ENCODE results near the gene UTP25. TPM values are rescaled to one million over a fixed set of nuclear protein-coding genes. Genes with fewer than 3 reads are reported as not detected.

The UTP25 gene
- total and polyA plus RNA-seq, 2 donors (not counting 3 experiments of a cell fraction or from before 2014, with no cell fraction given) = 6.6 to 11.7 TPM

GRCh38 chr1:209844695-209845407 is 17.1 kb downstream of the UTP25 start:
- no peak overlapping the region for H3K27ac ChIP-seq (ENCODE audit: insufficient read depth, low read depth, low read length)
- dilution Hi-C loops (cut with MboI; ENCODE audit: extremely low pct_ligation_motif_present, low sequenced_read_pairs) = loop anchor here (25.0 kb wide), 1 partner anchor 517 kb away; no protein-coding TSS in a partner anchor

More at GRCh38 chr1:209844695-209845407, 17.1 kb downstream of the UTP25 start:
- POLR2A ChIA-PET = no interaction called here
- H3K36me3 ChIP-seq (ENCODE audit: control insufficient read depth in 2 of 2, extremely low read depth in 1 of 2, insufficient read depth in 2 of 2, low read length in 2 of 2) = peaks cover 16 to 18% of the 10 kb centered on the region in 2 experiments
- peaks cover 3% of the 10 kb centered on the region for H3K9me1 ChIP-seq (replicated peaks; ENCODE audit: control insufficient read depth, extremely low read depth, insufficient read depth, low read length)
- intact Hi-C loops (cut with micrococcal nuclease) = no loop called here
- no peaks in the 10 kb centered on the region for H3K27me3 ChIP-seq (ENCODE audit: control insufficient read depth in 2 of 2, insufficient read depth in 2 of 2, low read length in 2 of 2)
- H3K9ac ChIP-seq (replicated peaks; ENCODE audit: extremely low read depth, insufficient read depth, low read length) = no peak overlapping the region
- H3K4me1 ChIP-seq (ENCODE audit: control insufficient read depth, extremely low read depth, insufficient read depth, low read length) = peaks cover 27% of the 10 kb centered on the region
- no TSS peak for BruUV-seq (replicated peaks)
- DNase-seq (ENCODE audit: low read depth, low spot score) = no peak
- no peak overlapping the region for H3K4me2 ChIP-seq (ENCODE audit: insufficient read depth, low read length)
- no peaks in the 10 kb centered on the region for H3K9me3 ChIP-seq (replicated peaks; ENCODE audit: control insufficient read depth, insufficient read depth, low read length)
- H4K20me1 ChIP-seq (replicated peaks; ENCODE audit: control insufficient read depth, extremely low read depth, insufficient read depth, low read length) = no peaks in the 10 kb centered on the region
- no peak overlapping the region for H3K4me3 ChIP-seq (replicated peaks in 1 of 3; ENCODE audit: insufficient read depth in 1 of 3, low read depth in 1 of 3, low read length in 3 of 3)
- FAIRE-seq = no peak
- CTCF ChIA-PET = interaction anchor here (0.9 to 2.5 kb wide), 4 partner anchors 14 to 26 kb away, joined by 3 to 9 read pairs (median 3); no protein-coding TSS in a partner anchor
- TF ChIP-seq FOS (IDR thresholded peaks at IDR 0.05; ENCODE audit: borderline replicate concordance, insufficient read depth, low read length) (no peak), GATA2 (IDR thresholded peaks at IDR 0.05; ENCODE audit: insufficient read depth, insufficient read length, low read depth, low read length) (no peak), JUN (IDR thresholded peaks at IDR 0.05; ENCODE audit: borderline replicate concordance, insufficient read depth, insufficient read length, low read depth) (no peak), MAX (IDR thresholded peaks at IDR 0.05; ENCODE audit: insufficient read depth, insufficient read length) (no peak), EZH2 (IDR thresholded peaks at IDR 0.05; ENCODE audit: borderline replicate concordance, low read depth, low read length, severe bottlenecking) (no peak), CTCF (IDR thresholded peaks at IDR 0.05; ENCODE audit: extremely low read depth in 1 of 2, insufficient read depth in 1 of 2, low read depth in 1 of 2, low read length in 2 of 2) (no peak), POLR2A (IDR thresholded peaks at IDR 0.05; ENCODE audit: low read depth, low read length) (no peak), MYC (IDR thresholded peaks at IDR 0.05; ENCODE audit: low read depth, low read length) (no peak), POLR2AphosphoS5 (IDR thresholded peaks at IDR 0.05; ENCODE audit: insufficient read depth, low read depth, low read length) (no peak)
- H2AFZ ChIP-seq (ENCODE audit: low read depth, low read length) = no peak overlapping the region
- H3K79me2 ChIP-seq (ENCODE audit: control insufficient read depth, insufficient read depth, low read length) = peaks cover 17% of the 10 kb centered on the region

Measured in endothelial cell of umbilical vein (primary cell).